Astrocyte (in vitro differentiated cells and primary cell): ENCODE measurements around the gene HIVEP2. TPM values are rescaled to one million over a fixed set of nuclear protein-coding genes. Genes with fewer than 3 reads are reported as not detected.

Source experiments
- DNase-seq: peaks from one replicate; pipeline ENCODE4 v3.0.0-alpha.2; 2010; ENCODE audit warnings: low read depth
- FAIRE-seq: peaks from 2 replicates; lab custom pipeline; 2011; peaks lifted over from hg19 to GRCh38; lab: Jason Lieb, UNC
- H2AFZ ChIP-seq: 2 replicates; pipeline ENCODE4 v1.6.0; 2012; ENCODE audit warnings: low read depth, low read length, inconsistent platforms
- H3K27ac ChIP-seq: 2 replicates; pipeline ENCODE4 v1.5.1; 2011; ENCODE audit warnings: low read depth, low read length, inconsistent platforms
- H3K27me3 ChIP-seq: 2 replicates; pipeline ENCODE4 v1.6.0; 2011; ENCODE audit warnings: low read length, inconsistent platforms; ENCODE audit not compliant: insufficient read depth
- H3K36me3 ChIP-seq: 2 replicates; pipeline ENCODE4 v1.5.1; 2011; ENCODE audit warnings: low read length, inconsistent platforms; ENCODE audit not compliant: insufficient read depth
- H3K4me1 ChIP-seq: 2 replicates; pipeline ENCODE4 v1.5.1; 2011; ENCODE audit warnings: low read length, inconsistent platforms; ENCODE audit not compliant: insufficient read depth
- H3K4me2 ChIP-seq: 2 replicates; pipeline ENCODE4 v1.6.0; 2012; ENCODE audit warnings: low read length, inconsistent platforms
- H3K4me3 ChIP-seq: 2 replicates; pipeline ENCODE4 v1.5.1; 2011; ENCODE audit warnings: low read depth, mild to moderate bottlenecking, low read length, inconsistent platforms; ENCODE audit not compliant: insufficient read depth
- H3K79me2 ChIP-seq: 2 replicates; pipeline ENCODE4 v1.6.0; 2012; ENCODE audit warnings: mild to moderate bottlenecking, low read length, inconsistent platforms; ENCODE audit not compliant: insufficient read depth
- H3K9ac ChIP-seq: 2 replicates; pipeline ENCODE4 v1.6.0; 2012; ENCODE audit warnings: mild to moderate bottlenecking, low read length, inconsistent platforms
- H3K9me3 ChIP-seq: 2 replicates; pipeline ENCODE4 v1.5.1; 2012; ENCODE audit warnings: low read depth, mild to moderate bottlenecking, low read length, inconsistent platforms; ENCODE audit not compliant: insufficient read depth
- H4K20me1 ChIP-seq: 2 replicates; pipeline ENCODE4 v1.6.0; 2012; ENCODE audit warnings: low read length, inconsistent platforms; ENCODE audit not compliant: insufficient read depth
- H3K27ac Mint-ChIP-seq: one replicate; pipeline ENCODE4 v1.8.0; 2021; ENCODE audit warnings: mild to moderate bottlenecking, mixed read lengths; ENCODE audit not compliant: unreplicated experiment
- H3K27me3 Mint-ChIP-seq: one replicate; pipeline ENCODE4 v1.8.0; 2021; ENCODE audit warnings: low read depth, mixed read lengths; ENCODE audit not compliant: unreplicated experiment
- H3K36me3 Mint-ChIP-seq: one replicate; pipeline ENCODE4 v1.8.0; 2021; ENCODE audit warnings: low read depth, mixed read lengths; ENCODE audit not compliant: unreplicated experiment
- H3K4me1 Mint-ChIP-seq: one replicate; pipeline ENCODE4 v1.8.0; 2021; ENCODE audit warnings: low read depth, mixed read lengths; ENCODE audit not compliant: unreplicated experiment
- H3K4me3 Mint-ChIP-seq: one replicate; pipeline ENCODE4 v1.8.0; 2021; ENCODE audit warnings: mild to moderate bottlenecking, moderate library complexity, mixed read lengths; ENCODE audit not compliant: unreplicated experiment
- H3K9me3 Mint-ChIP-seq: one replicate; pipeline ENCODE4 v1.8.0; 2021; ENCODE audit warnings: mild to moderate bottlenecking, mixed read lengths; ENCODE audit not compliant: unreplicated experiment
- CTCF ChIP-seq: IDR thresholded peaks from 2 replicates; pipeline ENCODE4 v1.5.1; 2011; ENCODE audit warnings: low read depth, mild to moderate bottlenecking, inconsistent platforms, low read length, moderate library complexity; ENCODE audit not compliant: insufficient read depth
- EZH2 ChIP-seq: IDR thresholded peaks from 2 replicates; pipeline ENCODE4 v1.6.1; 2012; ENCODE audit warnings: mild to moderate bottlenecking, low read length, inconsistent platforms; ENCODE audit not compliant: insufficient read depth
- total RNA-seq: library from RNA; stranded (reverse); gene quantifications from 2 replicates; pipeline ENCODE4 v1.2.1, GENCODE V29; 2021

The HIVEP2 gene
- total RNA-seq, 1 donor from 2014 or later = 21.2 TPM

- H3K27me3 ChIP-seq = no peaks in the 10 kb centered on the region
- Mint-ChIP-seq H3K9me3 (no peaks in the 10 kb centered on the region), H3K36me3 (peaks cover 6% of the 10 kb centered on the region), H3K27me3 (no peaks in the 10 kb centered on the region), H3K4me3 (no peak overlapping the region), H3K27ac (no peak overlapping the region), H3K4me1 (peaks cover 10% of the 10 kb centered on the region)
- H3K79me2 ChIP-seq = peaks cover 98% of the 10 kb centered on the region
- no peaks in the 10 kb centered on the region for H3K36me3 ChIP-seq
- DNase-seq (no peak), FAIRE-seq (no peak)
- no peak overlapping the region for H2AFZ ChIP-seq
- no peak overlapping the region for H3K4me2 ChIP-seq
- no peak overlapping the region for H3K9ac ChIP-seq
- H4K20me1 ChIP-seq = peaks cover 21% of the 10 kb centered on the region
- no peak overlapping the region for H3K27ac ChIP-seq
- no peak for TF ChIP-seq EZH2
- no peak for TF ChIP-seq CTCF
- no peaks in the 10 kb centered on the region for H3K4me1 ChIP-seq
- no peaks in the 10 kb centered on the region for H3K9me3 ChIP-seq
- H3K4me3 ChIP-seq = no peak overlapping the region
These were observed 10.9 kb downstream of the HIVEP2 start for GRCh38 chr6:142934106-142934505.

GRCh38 chr6:142933701-142934100 is 11.3 kb downstream of the HIVEP2 start:
- no peaks in the 10 kb centered on the region for H3K27me3 ChIP-seq
- H3K36me3 Mint-ChIP-seq = peaks cover 6% of the 10 kb centered on the region
- no peak for DNase-seq
- H3K4me3 Mint-ChIP-seq = no peak overlapping the region
- no peaks in the 10 kb centered on the region for H3K4me1 ChIP-seq
- no peak for FAIRE-seq
- H3K9ac ChIP-seq = no peak overlapping the region
- H3K9me3 Mint-ChIP-seq = no peaks in the 10 kb centered on the region
- H3K9me3 ChIP-seq = no peaks in the 10 kb centered on the region
- H3K27ac Mint-ChIP-seq = no peak overlapping the region
- H3K27me3 Mint-ChIP-seq = no peaks in the 10 kb centered on the region
- no peak overlapping the region for H3K27ac ChIP-seq
- H3K4me2 ChIP-seq = no peak overlapping the region
- H2AFZ ChIP-seq = no peak overlapping the region
- H3K79me2 ChIP-seq = peaks cover 98% of the 10 kb centered on the region
- H3K4me3 ChIP-seq = no peak overlapping the region
- peaks cover 14% of the 10 kb centered on the region for H3K4me1 Mint-ChIP-seq
- H4K20me1 ChIP-seq = peaks cover 21% of the 10 kb centered on the region
- H3K36me3 ChIP-seq = no peaks in the 10 kb centered on the region
- TF ChIP-seq CTCF (no peak), EZH2 (no peak)

GRCh38 chr6:142932889-142933288 is 12.1 kb downstream of the HIVEP2 start:
- no peaks in the 10 kb centered on the region for H3K27me3 Mint-ChIP-seq
- H2AFZ ChIP-seq = no peak overlapping the region
- DNase-seq (no peak), FAIRE-seq (no peak)
- H3K36me3 Mint-ChIP-seq = peaks cover 6% of the 10 kb centered on the region
- no peak for TF ChIP-seq CTCF
- TF ChIP-seq EZH2 = no peak
- H3K9ac ChIP-seq = no peak overlapping the region
- peaks cover 16% of the 10 kb centered on the region for H3K4me1 Mint-ChIP-seq
- H3K4me3 ChIP-seq = no peak overlapping the region
- H4K20me1 ChIP-seq = peaks cover 21% of the 10 kb centered on the region
- H3K27me3 ChIP-seq = no peaks in the 10 kb centered on the region
- no peaks in the 10 kb centered on the region for H3K9me3 Mint-ChIP-seq
- H3K4me3 Mint-ChIP-seq = no peak overlapping the region
- H3K27ac ChIP-seq = no peak overlapping the region
- peaks cover 98% of the 10 kb centered on the region for H3K79me2 ChIP-seq
- no peaks in the 10 kb centered on the region for H3K9me3 ChIP-seq
- no peak overlapping the region for H3K27ac Mint-ChIP-seq
- H3K4me1 ChIP-seq = peaks cover 2% of the 10 kb centered on the region
- no peak overlapping the region for H3K4me2 ChIP-seq
- H3K36me3 ChIP-seq = no peaks in the 10 kb centered on the region
